H9 (cell line): ENCODE data around the gene EFHD2. TPM values are rescaled to one million over a fixed set of nuclear protein-coding genes. Genes with fewer than 3 reads are reported as not detected.
A peak's percentile ranks its signal among the peaks of the same experiment; 100 is the strongest.

Experiments
- DNase-seq: peaks from one replicate; pipeline ENCODE4 v3.0.0-alpha.2; 2017
- H2AFZ ChIP-seq: one replicate; pipeline ENCODE4 v1.6.1; 2013; ENCODE audit warnings: mild to moderate bottlenecking, low read length, control low read depth, moderate library complexity
- H2AK5ac ChIP-seq: 2 replicates; pipeline ENCODE4 v1.6.1; 2013; ENCODE audit warnings: low read length, control low read depth, mixed read lengths; ENCODE audit not compliant: insufficient read length
- H2BK120ac ChIP-seq: one replicate; pipeline ENCODE4 v1.6.1; 2013; ENCODE audit warnings: low read depth, mild to moderate bottlenecking, low read length, control low read depth, inconsistent platforms; ENCODE audit not compliant: poor library complexity, severe bottlenecking
- H2BK12ac ChIP-seq: 2 replicates; pipeline ENCODE4 v1.6.1; 2013; ENCODE audit warnings: low read length, control low read depth, mixed read lengths, low read depth; ENCODE audit not compliant: insufficient read length
- H2BK15ac ChIP-seq: 2 replicates; pipeline ENCODE4 v1.6.1; 2013; ENCODE audit warnings: low read depth, low read length, control low read depth
- H2BK20ac ChIP-seq: one replicate; pipeline ENCODE4 v1.6.1; 2013; ENCODE audit warnings: low read depth, mild to moderate bottlenecking, low read length, control low read depth, inconsistent platforms; ENCODE audit not compliant: poor library complexity, severe bottlenecking
- H2BK5ac ChIP-seq: 2 replicates; pipeline ENCODE4 v1.6.1; 2013; ENCODE audit warnings: low read length, control low read depth, mixed read lengths; ENCODE audit not compliant: insufficient read length
- H3K14ac ChIP-seq: 2 replicates; pipeline ENCODE4 v1.6.1; 2013; ENCODE audit warnings: low read length, control low read depth; ENCODE audit not compliant: insufficient read depth
- H3K18ac ChIP-seq: 2 replicates; pipeline ENCODE4 v1.6.1; 2013; ENCODE audit warnings: low read depth, mild to moderate bottlenecking, mixed read lengths, low read length, control low read depth; ENCODE audit not compliant: insufficient read length
- H3K23ac ChIP-seq: 2 replicates; pipeline ENCODE4 v1.6.1; 2013; ENCODE audit warnings: low read length, control low read depth, mixed read lengths, low read depth; ENCODE audit not compliant: insufficient read length
- H3K23me2 ChIP-seq: 2 replicates; pipeline ENCODE4 v1.6.1; 2013; ENCODE audit warnings: low read depth, mild to moderate bottlenecking, mixed read lengths, low read length, control low read depth; ENCODE audit not compliant: insufficient read length, poor library complexity, severe bottlenecking
- H3K27ac ChIP-seq: 2 replicates; pipeline ENCODE4 v1.5.1; 2013; ENCODE audit warnings: low read length, control low read depth, mixed read lengths, low read depth; ENCODE audit not compliant: insufficient read length
- H3K27me3 ChIP-seq: 2 replicates; pipeline ENCODE4 v1.6.1; 2013; ENCODE audit warnings: low read length, control low read depth, inconsistent platforms; ENCODE audit not compliant: insufficient read depth
- H3K4ac ChIP-seq: 2 replicates; pipeline ENCODE4 v1.6.1; 2013; ENCODE audit warnings: low read depth, mild to moderate bottlenecking, control low read depth, inconsistent platforms, low read length, moderate library complexity
- H3K4me1 ChIP-seq: 2 replicates; pipeline ENCODE4 v1.6.1; 2013; ENCODE audit warnings: low read length, control low read depth, inconsistent platforms; ENCODE audit not compliant: insufficient read depth
- H3K4me2 ChIP-seq: 2 replicates; pipeline ENCODE4 v1.6.1; 2013; ENCODE audit warnings: low read length, control low read depth, mixed read lengths; ENCODE audit not compliant: insufficient read length, insufficient read depth
- H3K56ac ChIP-seq: 2 replicates; pipeline ENCODE4 v1.6.1; 2013; ENCODE audit warnings: low read depth, mild to moderate bottlenecking, mixed read lengths, low read length, control low read depth; ENCODE audit not compliant: insufficient read length
- H3K79me1 ChIP-seq: 2 replicates; pipeline ENCODE4 v1.6.1; 2013; ENCODE audit warnings: low read depth, mild to moderate bottlenecking, moderate library complexity, low read length, control low read depth, inconsistent platforms; ENCODE audit not compliant: insufficient read depth, poor library complexity, severe bottlenecking
- H3K79me2 ChIP-seq: 2 replicates; pipeline ENCODE4 v1.6.1; 2013; ENCODE audit warnings: low read length, control low read depth, inconsistent platforms; ENCODE audit not compliant: insufficient read depth
- H3K9ac ChIP-seq: 2 replicates; pipeline ENCODE4 v1.6.1; 2013; ENCODE audit warnings: low read length, control low read depth, mixed read lengths; ENCODE audit not compliant: insufficient read length; ENCODE audit errors: extremely low read depth
- H3K9me3 ChIP-seq: one replicate; pipeline ENCODE4 v1.6.1; 2013; ENCODE audit warnings: low read depth, low read length, inconsistent platforms; ENCODE audit not compliant: control insufficient read depth
- H3T11ph ChIP-seq: one replicate; pipeline ENCODE4 v1.6.1; 2013; ENCODE audit warnings: mild to moderate bottlenecking, low read length, control low read depth, inconsistent platforms
- H4K20me1 ChIP-seq: one replicate; pipeline ENCODE4 v1.6.1; 2013; ENCODE audit not compliant: control insufficient read depth, insufficient read length, insufficient read depth
- H4K5ac ChIP-seq: 2 replicates; pipeline ENCODE4 v1.6.1; 2013; ENCODE audit warnings: low read depth, mild to moderate bottlenecking, mixed read lengths, low read length, control low read depth; ENCODE audit not compliant: insufficient read length
- H4K8ac ChIP-seq: replicated peaks from 2 replicates; pipeline ENCODE4 v1.6.1; 2013; ENCODE audit warnings: low read length, control low read depth, mixed read lengths, low read depth; ENCODE audit not compliant: insufficient read length
- H4K91ac ChIP-seq: 2 replicates; pipeline ENCODE4 v1.6.1; 2013; ENCODE audit warnings: low read depth, mild to moderate bottlenecking, moderate library complexity, mixed read lengths, low read length, control low read depth; ENCODE audit not compliant: insufficient read length
- H3K27ac Mint-ChIP-seq, 3 experiments: 2 replicates in 2 of 3; 3 replicates in 1 of 3; pipeline ENCODE4 v1.8.0; 2020 to 2021; ENCODE audit warnings: mixed read lengths in 3 of 3, mild to moderate bottlenecking in 1 of 3, moderate library complexity in 1 of 3
- H3K27me3 Mint-ChIP-seq: 2 replicates; pipeline ENCODE4 v1.8.0; 2021; ENCODE audit warnings: low read depth, mild to moderate bottlenecking, moderate library complexity, mixed read lengths
- H3K36me3 Mint-ChIP-seq, 3 experiments: 2 replicates in 2 of 3; 3 replicates in 1 of 3; pipeline ENCODE4 v1.8.0; 2020 to 2021; ENCODE audit warnings: low read depth in 3 of 3, mixed read lengths in 3 of 3; ENCODE audit not compliant: insufficient read depth in 1 of 3
- H3K4me1 Mint-ChIP-seq, 2 experiments: 2 replicates each; pipeline ENCODE4 v1.8.0; 2020; ENCODE audit warnings: mixed read lengths in 2 of 2
- H3K4me3 Mint-ChIP-seq, 2 experiments: 2 replicates in 1 of 2; 3 replicates in 1 of 2; pipeline ENCODE4 v1.8.0; 2020 to 2021; ENCODE audit warnings: mild to moderate bottlenecking in 2 of 2, mixed read lengths in 2 of 2, moderate library complexity in 1 of 2
- H3K9me3 Mint-ChIP-seq, 2 experiments: 2 replicates in 1 of 2; 3 replicates in 1 of 2; pipeline ENCODE4 v1.8.0; 2020; ENCODE audit warnings: mild to moderate bottlenecking in 2 of 2, mixed read lengths in 2 of 2, moderate library complexity in 1 of 2
- WGBS: extraction: QIAGEN DNeasy Blood & Tissue Kit; methylation state at CpG from one replicate; pipeline ENCODE4 v1.1.7; 2013; ENCODE audit warnings: missing lambda C conversion rate, low lambda C conversion rate, mixed read lengths; ENCODE audit not compliant: insufficient read length; ENCODE audit errors: extremely low coverage; 5-methylcytosine and 5-hydroxymethylcytosine counted together
- total RNA-seq: library from RNA; stranded (reverse); gene quantifications from 2 replicates; pipeline ENCODE4 v1.2.1, GENCODE V29; 2021
- TF ChIP-seq, protein P1 (sequence below): fragments of 200-600 bp; sonication (generic); conservative IDR thresholded peaks from 3 replicates; pipeline ENCODE4 v1.8.0; 2021; ENCODE audit warnings: antibody characterized with exemption, mild to moderate bottlenecking

EFHD2 gene
- total RNA-seq, 1 experiment from 2014 or later = 16.5 TPM

GRCh38 chr1:15459771-15460707 lies 50.4 kb downstream of the EFHD2 start:
- H4K91ac ChIP-seq = no peak overlapping the region
- no peaks in the 10 kb centered on the region for H3K27me3 ChIP-seq
- H2AFZ ChIP-seq = no peak overlapping the region
- H2BK5ac ChIP-seq = no peak overlapping the region
- WGBS = no CpG with 5 or more reads among the region's 10 CpGs
- H2BK20ac ChIP-seq = no peak overlapping the region
- Mint-ChIP-seq H3K36me3 (no peaks in the 10 kb centered on the region), H3K9me3 (no peaks in the 10 kb centered on the region), H3K27me3 (0 out of 2 replicates have a peak, but pooled peaks cover 2% of the 10 kb centered on the region), H3K27ac (peak overlapping the region in 2 of 3 experiments; percentile 11 to 45; a peak in 2 of 7 replicates), H3K4me1 (peaks cover 15 to 30% of the 10 kb centered on the region in 2 experiments), H3K4me3 (peak overlapping the region in 1 of 2 experiments; percentile 38; a peak in 1 of 5 replicates)
- TF ChIP-seq, protein P1, sequence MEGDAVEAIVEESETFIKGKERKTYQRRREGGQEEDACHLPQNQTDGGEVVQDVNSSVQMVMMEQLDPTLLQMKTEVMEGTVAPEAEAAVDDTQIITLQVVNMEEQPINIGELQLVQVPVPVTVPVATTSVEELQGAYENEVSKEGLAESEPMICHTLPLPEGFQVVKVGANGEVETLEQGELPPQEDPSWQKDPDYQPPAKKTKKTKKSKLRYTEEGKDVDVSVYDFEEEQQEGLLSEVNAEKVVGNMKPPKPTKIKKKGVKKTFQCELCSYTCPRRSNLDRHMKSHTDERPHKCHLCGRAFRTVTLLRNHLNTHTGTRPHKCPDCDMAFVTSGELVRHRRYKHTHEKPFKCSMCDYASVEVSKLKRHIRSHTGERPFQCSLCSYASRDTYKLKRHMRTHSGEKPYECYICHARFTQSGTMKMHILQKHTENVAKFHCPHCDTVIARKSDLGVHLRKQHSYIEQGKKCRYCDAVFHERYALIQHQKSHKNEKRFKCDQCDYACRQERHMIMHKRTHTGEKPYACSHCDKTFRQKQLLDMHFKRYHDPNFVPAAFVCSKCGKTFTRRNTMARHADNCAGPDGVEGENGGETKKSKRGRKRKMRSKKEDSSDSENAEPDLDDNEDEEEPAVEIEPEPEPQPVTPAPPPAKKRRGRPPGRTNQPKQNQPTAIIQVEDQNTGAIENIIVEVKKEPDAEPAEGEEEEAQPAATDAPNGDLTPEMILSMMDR = no peak
- no peak overlapping the region for H2BK120ac ChIP-seq
- H3K23me2 ChIP-seq = no peaks in the 10 kb centered on the region
- DNase-seq = no peak
- no peaks in the 10 kb centered on the region for H3K79me2 ChIP-seq
- no peak overlapping the region for H3K4ac ChIP-seq
- no peaks in the 10 kb centered on the region for H3K9me3 ChIP-seq
- no peak overlapping the region for H3K14ac ChIP-seq
- H3K9ac ChIP-seq = no peak overlapping the region
- no peak overlapping the region for H4K5ac ChIP-seq
- H4K8ac ChIP-seq = no peak overlapping the region
- no peak overlapping the region for H3K4me2 ChIP-seq
- H3T11ph ChIP-seq = no peak overlapping the region
- H3K4me1 ChIP-seq = no peaks in the 10 kb centered on the region
- H3K79me1 ChIP-seq = no peaks in the 10 kb centered on the region
- H2BK12ac ChIP-seq = no peak overlapping the region
- H3K18ac ChIP-seq = no peak overlapping the region
- no peaks in the 10 kb centered on the region for H4K20me1 ChIP-seq
- H2AK5ac ChIP-seq = no peak overlapping the region
- no peak overlapping the region for H3K56ac ChIP-seq
- no peak overlapping the region for H2BK15ac ChIP-seq
- H3K23ac ChIP-seq = no peak overlapping the region
- no peak overlapping the region for H3K27ac ChIP-seq
